ENCODE results near the gene CTBP2.

CTBP2 gene

DNA sequence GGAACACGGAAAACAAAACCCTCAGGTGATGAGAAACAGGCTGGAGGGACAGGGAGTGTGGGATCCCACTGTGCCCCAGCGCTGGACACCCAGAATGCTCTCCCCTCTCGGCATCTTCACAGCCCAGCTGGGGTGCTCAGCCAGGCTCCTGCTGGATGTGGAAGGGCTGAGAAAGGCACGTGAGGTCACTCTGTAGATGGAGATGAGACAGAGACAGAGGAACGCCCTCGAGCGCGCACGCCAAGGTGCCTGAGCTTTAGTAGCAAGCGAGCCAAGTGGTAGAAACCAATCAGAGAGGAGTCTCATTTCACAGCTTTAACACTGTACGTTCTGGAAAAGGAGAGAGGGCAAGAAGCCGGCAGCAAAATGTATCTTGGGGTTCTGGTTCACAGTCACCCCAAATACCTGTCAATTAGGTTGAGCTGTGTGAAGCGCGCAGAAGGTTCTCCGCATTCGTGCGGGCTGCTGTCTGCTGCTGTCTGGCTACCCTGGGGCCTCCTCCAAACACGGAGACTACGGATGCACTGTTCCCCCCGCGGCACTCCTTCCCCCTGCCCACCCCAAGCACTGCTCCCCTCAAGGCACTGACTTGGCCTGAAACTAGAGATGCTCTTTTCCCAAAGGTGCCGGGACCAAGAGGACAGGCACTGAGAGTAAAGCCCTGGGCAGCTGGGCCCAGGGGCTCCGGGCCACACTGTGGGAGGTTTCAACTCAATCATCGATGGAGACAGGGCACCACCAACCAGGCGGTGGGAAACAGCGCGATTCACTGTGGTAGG is 127.0 kb downstream of the CTBP2 start:
- DNase-seq = no peak

DNA sequence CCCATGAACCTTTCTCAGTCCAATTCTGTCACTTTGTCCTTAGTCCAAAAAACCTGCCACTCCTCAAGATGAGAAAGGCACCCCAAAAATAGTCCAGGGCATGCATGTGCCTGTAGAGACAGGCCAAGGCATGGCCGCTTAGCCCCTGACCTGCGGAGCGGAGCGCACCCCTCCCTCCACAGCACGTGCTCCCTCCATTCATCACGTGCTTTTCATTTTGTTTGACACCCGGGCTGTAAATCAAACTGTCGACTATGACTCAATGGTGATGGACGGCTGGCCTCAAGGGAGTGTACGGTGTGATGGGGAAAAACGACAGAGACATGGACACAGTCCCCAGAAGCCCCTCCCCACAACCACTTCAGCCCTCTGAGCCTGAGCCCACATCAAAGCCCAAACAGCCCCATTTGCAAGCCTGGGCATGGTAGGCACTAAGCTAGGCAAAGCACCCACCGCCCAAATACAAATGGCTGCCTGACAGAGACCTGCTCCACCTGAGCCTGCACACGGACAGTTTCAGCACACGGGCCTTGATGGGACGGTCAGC is 127.8 kb downstream of the CTBP2 start:
- no peak for DNase-seq

DNA sequence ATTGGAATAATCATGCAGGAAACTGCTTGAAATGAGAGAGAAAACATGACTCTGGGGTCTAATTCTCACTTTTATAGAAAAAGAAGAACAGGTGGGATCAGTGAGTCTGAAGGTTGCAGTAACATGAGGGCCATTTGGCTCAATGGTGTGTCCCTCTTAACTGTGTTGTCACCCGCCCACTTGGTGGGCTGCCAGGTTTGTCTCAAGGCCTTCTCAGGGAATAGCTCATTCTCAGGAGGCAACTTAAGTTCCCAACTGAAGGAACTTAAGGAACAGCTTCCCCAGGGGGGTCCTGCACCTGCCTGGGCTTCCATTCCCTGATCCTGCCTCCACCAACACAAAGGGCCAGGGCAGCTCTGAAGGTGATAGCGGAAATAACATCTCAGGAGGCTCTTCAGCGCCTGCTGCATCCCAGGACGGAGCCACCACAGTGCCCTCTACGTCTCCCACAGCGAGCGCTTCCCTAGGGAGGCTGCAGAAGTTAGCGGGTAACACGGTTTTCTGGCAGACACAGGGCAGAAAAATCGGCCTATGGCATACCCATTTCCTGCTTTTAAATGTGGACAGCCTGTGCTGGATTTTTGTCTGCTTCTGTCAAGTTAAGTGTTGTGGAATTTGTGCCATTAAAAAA is 129.7 kb downstream of the CTBP2 start:
- DNase-seq = no peak

DNA sequence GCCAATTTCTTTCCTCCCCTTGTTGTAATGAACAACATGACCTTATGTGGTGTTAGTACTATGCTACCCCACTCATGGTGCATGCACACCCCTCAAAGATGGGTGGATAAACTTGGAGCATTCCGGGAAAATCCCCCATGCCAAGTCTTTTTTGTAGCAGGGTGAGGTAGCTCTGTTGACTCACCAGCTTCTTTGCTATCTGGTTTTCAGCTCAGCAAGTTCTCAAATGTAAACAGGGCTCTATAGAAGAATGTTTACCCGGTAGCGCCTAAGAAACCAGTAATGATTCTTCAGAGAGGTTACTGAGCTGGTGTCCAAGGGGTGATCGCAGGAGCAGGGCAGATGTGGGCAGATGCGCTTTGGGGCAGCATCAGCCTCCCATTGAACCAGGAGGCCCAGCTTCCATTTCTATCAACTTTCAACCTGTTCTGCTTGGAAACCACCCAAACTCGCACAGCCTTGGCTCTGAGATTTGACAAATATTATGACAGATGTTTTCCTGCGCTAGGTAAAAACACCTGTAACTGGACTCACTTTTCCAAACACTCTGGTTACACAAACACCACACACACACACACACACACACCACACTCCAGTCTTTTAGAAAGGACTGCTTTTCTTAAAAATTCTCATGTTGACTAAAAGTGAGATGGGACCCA is 130.7 kb downstream of the CTBP2 start:
- DNase-seq = no peak

GRCh38 chr10:125027871-125028869 is 132.2 kb downstream of the CTBP2 start:
- DNase-seq = no peak

GRCh38 chr10:125026974-125027735 is 133.2 kb downstream of the CTBP2 start:
- no peak for DNase-seq

- no peak for DNase-seq
Measured at GRCh38 chr10:125026036-125026931, 134.1 kb downstream of the CTBP2 start.

DNA sequence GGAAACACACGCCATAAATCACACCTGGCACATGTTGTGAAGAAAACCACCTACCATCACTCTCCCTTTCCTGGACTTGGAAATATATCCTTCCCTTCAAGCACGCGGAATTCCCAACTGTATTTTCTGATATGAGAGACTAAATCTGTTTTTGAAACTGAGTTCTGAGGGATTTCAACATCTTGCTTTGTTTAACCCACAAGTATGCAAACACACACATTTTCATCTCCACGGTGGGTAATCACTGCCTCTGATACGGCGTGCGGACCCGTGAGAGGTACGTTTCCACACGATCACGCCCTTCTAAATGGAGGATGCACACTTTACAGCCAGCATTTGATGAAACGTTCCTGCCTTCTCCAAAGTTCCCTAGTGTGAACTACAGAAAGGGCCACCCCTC is 135.0 kb downstream of the CTBP2 start:
- no peak for DNase-seq

DNA sequence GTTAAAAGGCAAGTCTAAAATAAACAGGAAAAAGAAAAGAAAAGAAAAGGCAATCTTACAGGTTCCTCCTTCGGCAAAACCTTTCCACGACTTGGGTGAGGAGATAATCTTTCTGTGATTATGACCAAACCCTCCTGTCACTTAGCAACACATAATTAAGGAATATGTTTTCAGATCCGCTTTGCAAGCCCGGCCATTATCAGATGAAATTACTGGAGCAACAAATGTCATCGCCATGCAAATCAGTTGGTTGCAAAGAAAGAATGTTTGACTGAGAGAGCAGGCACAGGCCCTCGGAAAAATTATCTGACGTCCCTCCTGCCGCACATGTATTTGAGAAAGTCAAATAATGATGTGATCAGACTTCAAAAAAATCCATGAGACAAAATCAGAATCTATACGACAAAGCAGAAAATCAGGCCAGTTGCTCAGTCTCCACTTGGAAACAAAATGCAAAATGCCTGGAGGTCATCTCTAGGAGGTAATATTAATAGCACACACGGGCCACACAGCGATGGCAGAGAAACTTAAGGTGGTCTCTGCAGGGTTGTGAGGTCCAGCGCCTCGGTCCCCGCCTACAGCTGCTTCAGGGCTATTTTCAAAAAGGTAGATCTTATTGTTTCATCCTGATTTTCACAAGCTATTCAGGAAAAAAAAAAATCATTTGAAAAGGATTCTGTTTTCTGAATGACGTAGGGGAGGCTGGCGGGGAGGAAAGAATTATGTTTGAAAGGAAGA is 135.7 kb downstream of the CTBP2 start:
- DNase-seq = no peak

GRCh38 chr10:125023862-125024496 is 136.4 kb downstream of the CTBP2 start:
- DNase-seq = peak; percentile 41

GRCh38 chr10:125023255-125023654 is 137.1 kb downstream of the CTBP2 start:
- DNase-seq = no peak

DNA sequence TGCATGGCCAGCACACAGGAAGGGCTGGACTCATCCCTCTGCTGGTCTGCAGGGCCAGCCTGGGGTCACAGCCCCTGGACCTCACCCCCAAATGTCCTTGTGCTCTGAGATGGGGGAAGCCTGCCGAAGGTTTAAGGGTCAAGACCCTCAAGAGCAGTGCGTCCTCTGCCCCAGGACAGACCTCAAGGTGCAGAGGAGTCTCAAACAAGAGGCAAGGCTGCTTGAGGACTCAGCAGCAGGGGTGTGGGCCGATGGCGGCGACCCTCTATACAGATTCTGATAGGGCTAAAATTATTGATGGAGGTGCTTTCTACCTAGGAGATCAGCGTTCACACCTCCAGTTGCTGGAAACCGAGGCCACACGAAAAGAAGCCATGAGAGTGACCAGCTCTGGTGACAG is 137.7 kb downstream of the CTBP2 start:
- no peak for DNase-seq

- no peak for DNase-seq
Measured at GRCh38 chr10:125021686-125022344, 138.5 kb downstream of the CTBP2 start.

DNA sequence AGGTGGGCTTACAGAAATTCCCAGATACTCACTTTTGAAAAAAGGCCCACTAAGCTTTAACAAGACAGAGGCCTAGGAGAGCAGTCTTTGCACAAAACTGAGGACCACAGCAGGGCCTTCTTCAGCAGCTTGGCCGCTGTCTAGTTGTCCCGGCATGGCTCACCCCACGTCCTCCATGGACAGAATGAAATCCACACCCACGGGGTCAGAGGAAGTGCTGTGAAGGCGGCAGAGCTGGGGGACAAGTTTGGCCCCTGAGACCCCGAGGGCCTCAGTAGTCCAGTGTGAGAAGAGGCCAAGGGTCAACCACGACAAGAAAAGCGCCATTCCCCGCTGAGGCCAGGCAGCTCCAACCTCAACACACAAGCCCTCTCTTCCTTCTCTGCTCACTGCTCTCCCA is 139.5 kb downstream of the CTBP2 start:
- no peak for DNase-seq

GRCh38 chr10:125020386-125020785 is 140.0 kb downstream of the CTBP2 start:
- no peak for DNase-seq

GRCh38 chr10:125018576-125019143 is 141.7 kb downstream of the CTBP2 start:
- no peak for DNase-seq

- no peak for DNase-seq
Measured at GRCh38 chr10:125017547-125018298, 142.6 kb downstream of the CTBP2 start.
